GM19351 (cell line): ENCODE measurements around the gene ADGRL3.
"Not testable (repeated sequence)": the region's sequence is repeated elsewhere in the genome, so short reads cannot be mapped to it uniquely, and the experiment has no call there.

Source experiments
- ATAC-seq: cut with Tn5 transposase; IDR thresholded peaks from one replicate; pipeline ENCODE4 v1.9.1; 2021; ENCODE audit warnings: mild to moderate bottlenecking, moderate library complexity; ENCODE audit not compliant: unreplicated experiment

ADGRL3 gene

DNA sequence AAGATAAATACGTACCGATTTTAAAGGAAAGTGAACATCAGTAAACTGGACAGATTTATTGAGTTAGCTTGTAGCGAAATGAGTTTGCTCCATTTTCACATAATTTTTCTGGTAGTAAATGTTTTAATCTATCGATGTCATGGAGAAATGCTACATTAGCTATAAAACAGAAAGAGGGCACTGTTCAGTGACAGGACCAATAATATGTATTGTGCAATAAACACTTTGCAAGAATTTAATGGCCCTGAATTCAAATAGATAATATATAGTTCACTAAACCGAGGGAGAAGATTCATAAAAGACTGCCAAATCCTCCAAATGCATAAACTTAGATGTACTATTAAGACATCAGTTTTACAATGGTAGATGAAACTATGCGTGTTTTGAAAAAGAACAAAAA, 516.3 kb downstream of the ADGRL3 start:
- ATAC-seq: no peak

GRCh38 chr4:61723492-61723891, 523.4 kb downstream of the ADGRL3 start:
- no peak for ATAC-seq

DNA sequence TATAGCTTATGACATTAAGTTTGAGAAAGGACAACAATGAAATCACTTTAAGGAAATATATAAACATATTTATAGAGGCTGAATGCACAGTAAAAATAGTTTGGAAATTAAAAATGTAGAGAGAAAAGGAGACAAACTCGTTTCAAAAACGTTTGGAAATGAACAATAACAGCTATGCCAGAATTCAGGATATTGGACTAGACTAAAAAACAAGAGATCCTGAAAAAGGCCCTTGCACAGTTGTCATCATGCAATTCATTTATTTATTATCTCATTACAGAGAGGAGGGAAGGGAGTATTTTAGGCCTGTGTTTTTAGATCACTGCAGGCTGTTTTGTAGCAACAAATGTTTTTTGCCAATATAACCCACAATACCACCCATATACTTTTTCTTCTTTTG, 527.2 kb downstream of the ADGRL3 start:
- no peak for ATAC-seq

DNA sequence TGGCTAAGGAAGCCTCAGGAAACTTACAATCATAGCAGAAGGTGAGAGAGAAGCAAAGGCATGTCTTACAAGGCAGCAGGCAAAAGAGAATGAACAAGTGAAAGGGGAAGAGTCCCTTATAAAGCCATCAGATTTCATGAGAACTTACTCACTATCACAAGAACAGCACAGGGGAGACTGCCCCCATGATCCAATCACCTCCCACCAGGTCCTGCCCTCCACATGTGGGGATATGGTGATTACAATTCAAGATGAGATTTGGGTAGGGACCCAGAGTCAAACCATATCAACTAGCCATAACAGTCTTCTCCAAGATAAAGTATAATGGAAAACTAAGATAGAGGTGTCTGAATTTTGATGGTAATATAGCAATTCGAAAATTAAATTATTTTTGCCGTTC, 534.3 kb downstream of the ADGRL3 start:
- ATAC-seq: no peak

DNA sequence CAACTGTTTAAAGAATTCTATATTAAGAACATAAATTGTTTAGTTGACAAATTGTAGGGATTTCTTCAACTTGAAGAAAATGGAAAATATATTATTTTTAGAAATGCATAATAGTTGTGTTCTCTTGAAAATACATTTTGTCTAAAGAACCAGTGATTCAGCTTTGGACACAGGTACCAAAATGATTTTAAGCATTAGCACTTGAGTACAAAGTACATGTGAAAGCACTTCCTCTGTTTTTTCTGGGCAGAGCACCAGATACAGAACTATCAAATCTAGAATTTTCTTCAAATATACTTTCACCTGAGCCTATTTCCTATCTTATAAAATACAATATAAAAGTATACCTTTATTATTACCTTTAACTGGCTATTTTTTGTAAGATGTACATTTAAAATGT, 539.8 kb downstream of the ADGRL3 start:
- ATAC-seq: no peak

- no peak for ATAC-seq
Observed at GRCh38 chr4:61740886-61741285, 540.8 kb downstream of the ADGRL3 start.

GRCh38 chr4:61741327-61742096, 541.4 kb downstream of the ADGRL3 start:
- ATAC-seq: no peak

DNA sequence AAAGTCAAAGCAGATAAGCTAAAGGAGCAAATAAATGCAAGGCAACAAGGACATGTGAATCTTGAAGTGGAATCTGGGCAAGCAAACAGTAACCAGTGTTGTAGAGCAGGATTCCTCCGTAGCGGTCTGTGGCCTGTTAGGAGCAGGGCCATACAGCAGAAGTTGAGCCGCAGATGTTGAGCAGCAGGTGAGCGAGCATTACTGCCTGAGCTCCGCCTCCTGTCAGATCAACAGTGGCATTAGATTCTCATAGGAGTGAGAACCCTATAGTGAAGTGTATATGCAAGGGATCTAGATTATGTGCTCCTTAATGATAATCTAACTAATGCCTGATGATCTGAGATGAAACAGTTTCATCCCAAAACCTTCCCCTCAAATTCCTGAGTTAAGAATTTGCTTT, 550.7 kb downstream of the ADGRL3 start:
- ATAC-seq: no peak

DNA sequence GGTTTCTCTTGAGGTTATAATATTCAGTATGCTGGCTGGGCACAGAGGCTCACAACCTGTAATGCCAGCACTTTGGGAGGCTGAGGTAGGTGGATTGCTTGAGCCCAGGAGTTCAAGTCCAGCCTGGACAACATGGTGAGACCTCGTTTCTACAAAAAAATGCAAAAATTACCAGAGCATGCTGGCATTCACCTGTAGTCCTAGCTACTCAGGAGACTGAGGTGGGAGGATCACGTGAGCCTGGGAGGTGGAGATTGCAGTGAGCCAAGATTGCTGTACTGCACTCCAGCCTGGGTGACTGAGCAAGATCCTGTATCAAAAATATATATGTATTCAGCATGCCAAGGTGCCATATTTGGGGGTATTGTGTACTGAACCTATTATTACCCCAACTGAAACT, 552.5 kb downstream of the ADGRL3 start:
- ATAC-seq: no peak

- ATAC-seq: no peak
Observed at GRCh38 chr4:61753739-61754138, 553.6 kb downstream of the ADGRL3 start.

- not testable (repeated sequence) for ATAC-seq
Observed at GRCh38 chr4:61756937-61757336, 556.8 kb downstream of the ADGRL3 start.

DNA sequence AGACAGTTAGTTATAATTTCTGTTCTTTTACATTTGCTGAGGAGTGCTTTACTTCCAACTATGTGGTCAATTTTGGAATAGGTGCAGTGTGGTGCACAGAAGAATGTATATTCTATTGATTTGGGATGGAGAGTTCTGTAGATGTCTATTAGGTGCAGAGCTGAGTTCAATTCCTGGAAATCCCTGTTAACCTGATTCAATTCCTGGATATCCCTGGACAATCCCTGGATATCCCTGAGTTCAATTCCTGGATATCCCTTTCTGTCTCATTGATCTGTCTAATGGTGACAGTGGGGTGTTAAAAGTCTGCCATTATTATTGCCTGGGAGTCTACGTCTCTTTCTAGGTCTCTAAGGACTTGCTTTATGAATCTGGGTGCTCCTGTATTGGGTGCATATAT, 557.9 kb downstream of the ADGRL3 start:
- not testable (repeated sequence) for ATAC-seq

DNA sequence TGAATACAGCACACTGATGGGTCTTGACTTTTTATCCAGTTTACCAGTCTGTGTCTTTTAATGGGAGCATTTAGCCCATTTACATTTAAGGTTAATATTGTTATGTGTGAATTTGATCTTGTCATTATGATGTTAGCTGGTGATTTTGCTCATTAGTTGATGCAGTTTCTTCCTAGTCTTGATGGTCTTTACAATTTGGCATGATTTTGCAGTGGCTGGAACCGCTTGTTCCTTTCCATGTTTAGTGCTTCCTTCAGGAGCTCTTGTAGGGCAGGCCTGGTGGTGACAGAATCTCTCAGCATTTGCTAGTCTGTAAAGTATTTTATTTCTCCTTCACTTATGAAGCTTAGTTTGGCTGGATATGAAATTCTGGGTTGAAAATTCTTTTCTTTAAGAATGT, 558.5 kb downstream of the ADGRL3 start:
- not testable (repeated sequence) for ATAC-seq

DNA sequence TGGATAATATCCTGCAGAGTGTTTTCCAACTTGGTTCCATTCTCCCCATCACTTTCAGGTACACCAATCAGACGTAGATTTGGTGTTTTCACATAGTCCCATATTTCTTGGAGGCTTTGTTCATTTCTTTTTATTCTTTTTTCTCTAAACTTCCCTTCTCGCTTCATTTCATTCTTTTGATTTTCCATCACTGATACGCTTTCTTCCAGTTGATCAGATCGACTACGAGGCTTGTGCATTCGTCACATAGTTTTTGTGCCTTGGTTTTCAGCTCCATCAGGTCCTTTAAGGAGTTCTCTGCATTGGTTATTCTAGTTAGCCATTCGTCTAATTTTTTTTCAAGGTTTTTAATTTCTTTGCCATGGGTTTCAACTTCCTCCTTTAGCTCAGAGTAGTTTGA, 559.1 kb downstream of the ADGRL3 start:
- not testable (repeated sequence) for ATAC-seq

- not testable (repeated sequence) for ATAC-seq
Observed at GRCh38 chr4:61759885-61760284, 559.8 kb downstream of the ADGRL3 start.

DNA sequence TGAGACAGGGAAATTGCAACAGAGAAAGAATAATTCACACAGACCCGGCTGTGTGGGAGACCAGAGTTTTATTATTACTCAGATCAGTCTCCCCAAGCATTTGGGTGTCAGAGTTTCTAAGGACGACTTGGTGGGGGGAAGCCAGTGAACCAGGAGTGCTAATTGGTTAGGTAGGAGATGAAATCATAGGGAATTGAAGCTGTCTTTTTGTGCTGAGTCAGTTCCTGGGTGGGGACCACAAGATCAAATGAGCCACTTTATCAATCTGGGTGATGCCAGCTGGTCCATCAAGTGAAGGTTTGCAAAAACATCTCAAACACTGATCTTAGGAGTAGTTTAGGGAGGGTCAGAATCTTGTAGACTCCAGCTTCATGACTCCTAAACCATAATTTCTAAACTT, 560.7 kb downstream of the ADGRL3 start:
- no peak for ATAC-seq

DNA sequence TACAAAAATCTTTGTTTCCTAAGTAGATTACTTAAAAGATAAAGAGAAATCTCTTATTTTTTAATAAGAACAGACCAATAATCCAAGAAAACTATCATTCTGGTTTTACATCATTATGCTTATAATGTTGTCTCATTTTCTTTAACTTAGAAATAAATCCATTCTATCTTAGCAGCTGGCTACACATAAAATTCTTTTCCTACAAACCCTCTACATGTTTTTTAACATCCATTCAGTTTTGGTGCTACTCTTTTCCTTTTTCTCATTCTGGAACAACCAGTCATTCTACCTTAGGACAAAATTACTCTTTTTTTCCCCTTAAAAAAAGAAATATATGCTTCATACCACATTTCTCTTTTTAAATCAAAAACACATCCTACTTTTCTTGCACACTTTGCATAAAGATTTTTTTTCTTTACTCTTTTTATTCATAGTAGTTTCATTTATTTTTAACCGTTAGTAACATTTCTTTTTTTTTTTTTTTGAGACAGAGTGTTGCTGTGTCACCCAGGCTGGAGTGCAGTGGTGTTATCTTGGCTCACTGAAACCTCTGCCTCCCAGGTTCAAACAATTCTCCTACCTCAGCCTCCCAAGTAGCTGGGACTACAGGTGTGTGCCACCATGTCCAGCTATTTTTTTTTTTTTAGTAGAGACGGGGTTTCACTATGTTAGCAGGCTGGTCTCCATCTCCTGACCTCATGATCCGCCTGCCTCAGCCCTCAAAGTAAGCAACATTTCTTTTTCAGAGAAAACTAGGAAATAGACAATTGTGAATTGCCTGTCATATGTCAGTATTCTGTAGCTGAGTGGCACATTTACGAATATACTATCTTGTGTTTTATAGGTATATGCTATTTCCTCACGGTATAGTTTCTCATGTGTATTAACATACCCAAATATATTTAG, 562.8 kb downstream of the ADGRL3 start:
- no peak for ATAC-seq

GRCh38 chr4:61763682-61764081, 563.6 kb downstream of the ADGRL3 start:
- ATAC-seq: no peak

DNA sequence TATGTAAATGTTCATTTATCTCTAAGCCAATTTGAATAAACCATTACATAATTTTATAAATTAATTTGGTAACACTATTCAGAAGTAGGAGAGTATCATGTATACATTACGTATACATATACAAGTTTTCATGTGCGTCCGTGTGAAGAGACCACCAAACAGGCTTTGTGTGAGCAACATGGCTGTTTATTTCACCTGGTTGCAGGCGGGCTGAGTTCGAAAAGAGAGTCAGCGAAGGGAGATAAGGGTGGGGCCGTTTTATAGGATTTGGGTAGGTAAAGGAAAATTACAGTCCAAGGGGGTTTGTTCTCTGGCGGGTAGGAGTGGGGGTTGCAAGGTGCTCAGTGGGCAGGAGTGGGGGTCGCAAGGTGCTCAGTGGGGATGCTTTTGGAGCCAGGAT, 564.0 kb downstream of the ADGRL3 start:
- ATAC-seq: not testable (repeated sequence)

- ATAC-seq: not testable (repeated sequence)
Observed at GRCh38 chr4:61769444-61770167, 569.5 kb downstream of the ADGRL3 start.

GRCh38 chr4:61770456-61770855, 570.3 kb downstream of the ADGRL3 start:
- no peak for ATAC-seq
